Breast epithelium (tissue), 4 donors: Measurements from ENCODE around the gene RNLS. TPM values are rescaled to one million over a fixed set of nuclear protein-coding genes. Genes with fewer than 3 reads are reported as not detected.

Experiments used
- DNase-seq, 2 donors: peaks; one replicate each; pipeline ENCODE4 v3.0.0-alpha.2; 2019; ENCODE audit warnings: low spot score in 2 of 2
- H3K27ac ChIP-seq, 2 donors: fragments of 200-600 bp; sonication (generic) in 1 of 2; one replicate each; pipeline ENCODE4 v1.5.1; 2016 to 2019; ENCODE audit warnings: mild to moderate bottlenecking in 1 of 2
- H3K27me3 ChIP-seq, 2 donors: fragments of 200-600 bp; sonication (generic) in 1 of 2; one replicate each; pipeline versions ENCODE4 v1.5.1 to v1.6.0; 2017 to 2019; ENCODE audit warnings: control low read depth in 1 of 2, mild to moderate bottlenecking in 1 of 2
- H3K36me3 ChIP-seq: fragments of 200-600 bp; one replicate; pipeline ENCODE4 v1.5.1; 2019
- H3K4me1 ChIP-seq, 2 donors: fragments of 200-600 bp; sonication (generic); one replicate each; pipeline ENCODE4 v1.5.1; 2016 to 2019; ENCODE audit warnings: control low read depth in 1 of 2
- H3K4me3 ChIP-seq, 3 donors: fragments of 200-600 bp; sonication (generic); 1 replicate in 2 of 3; 2 replicates in 1 of 3; pipeline ENCODE4 v1.5.1; 2016 to 2019; ENCODE audit warnings: mild to moderate bottlenecking in 3 of 3, moderate library complexity in 2 of 3
- H3K9me3 ChIP-seq, 2 donors: fragments of 200-600 bp; sonication (generic) in 1 of 2; one replicate each; pipeline ENCODE4 v1.5.1; 2016 to 2019; ENCODE audit warnings: control low read depth in 1 of 2
- POLR2A ChIP-seq: fragments of 450-650 bp; IDR thresholded peaks from one replicate; pipeline ENCODE4 v1.6.1; 2016; ENCODE audit warnings: antibody characterized with exemption, mild to moderate bottlenecking, moderate library complexity
- POLR2AphosphoS5 ChIP-seq, 3 donors: sonication (generic); formaldehyde crosslinking; IDR thresholded peaks; one replicate each; pipeline ENCODE4 v1.6.1; 2017; ENCODE audit warnings: antibody characterized with exemption in 3 of 3
- intact Hi-C: fragments of 100-400 bp; cut with DNase I; formaldehyde crosslinking; loops from one replicate; pipeline ENCODE4 v1.15.1; 2023; ENCODE audit warnings: low total_unique reads
- total RNA-seq, 3 donors: library from RNA; depleted of rRNA; stranded (reverse); fragments of >200 nt; gene quantifications; one replicate each; pipeline ENCODE4 v1.1.0, GENCODE V29; 2016
- TF ChIP-seq, protein P1 (sequence below), 3 donors: fragments of 450-650 bp; IDR thresholded peaks; one replicate each; pipeline ENCODE4 v1.5.1; 2016 to 2017; ENCODE audit warnings: antibody characterized with exemption in 3 of 3, mild to moderate bottlenecking in 3 of 3, moderate library complexity in 3 of 3

Gene RNLS
- total RNA-seq, 3 donors from 2014 or later = 27.9 to 32.1 (median 29.1) TPM

DNA sequence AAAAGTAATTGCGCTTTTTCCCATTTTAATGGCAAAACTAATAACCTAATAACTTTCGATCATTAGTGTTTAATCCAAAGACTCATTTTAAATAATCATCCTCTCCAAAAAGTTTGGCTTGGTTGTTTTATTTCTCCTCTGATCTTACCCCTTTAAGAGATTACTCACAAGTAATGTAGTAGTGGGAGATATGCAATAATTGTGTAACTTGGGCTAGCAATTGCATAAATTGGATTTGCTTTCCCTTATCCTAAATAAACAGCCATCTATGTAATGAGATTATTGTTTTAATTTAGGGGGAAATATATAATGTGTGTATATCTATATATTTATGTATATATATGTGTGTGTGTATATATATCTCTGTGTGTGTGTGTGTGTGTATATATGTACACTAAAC, 82.5 kb downstream of the RNLS start:
- Histone ChIP-seq H3K9me3 (no peaks in the 10 kb centered on the region), H3K4me3 (no peak overlapping the region), H3K4me1 (peaks cover 0 to 5% of the 10 kb centered on the region in 2 donors), H3K27me3 (no peaks in the 10 kb centered on the region), H3K36me3 (no peaks in the 10 kb centered on the region), H3K27ac (peak overlapping the region in 1 of 2 donors; percentile 11)
- DNase-seq = no peak
- intact Hi-C loops = no loop called here
- TF ChIP-seq POLR2AphosphoS5 (IDR thresholded peaks at IDR 0.05) = no peak
- TF ChIP-seq, protein P1, sequence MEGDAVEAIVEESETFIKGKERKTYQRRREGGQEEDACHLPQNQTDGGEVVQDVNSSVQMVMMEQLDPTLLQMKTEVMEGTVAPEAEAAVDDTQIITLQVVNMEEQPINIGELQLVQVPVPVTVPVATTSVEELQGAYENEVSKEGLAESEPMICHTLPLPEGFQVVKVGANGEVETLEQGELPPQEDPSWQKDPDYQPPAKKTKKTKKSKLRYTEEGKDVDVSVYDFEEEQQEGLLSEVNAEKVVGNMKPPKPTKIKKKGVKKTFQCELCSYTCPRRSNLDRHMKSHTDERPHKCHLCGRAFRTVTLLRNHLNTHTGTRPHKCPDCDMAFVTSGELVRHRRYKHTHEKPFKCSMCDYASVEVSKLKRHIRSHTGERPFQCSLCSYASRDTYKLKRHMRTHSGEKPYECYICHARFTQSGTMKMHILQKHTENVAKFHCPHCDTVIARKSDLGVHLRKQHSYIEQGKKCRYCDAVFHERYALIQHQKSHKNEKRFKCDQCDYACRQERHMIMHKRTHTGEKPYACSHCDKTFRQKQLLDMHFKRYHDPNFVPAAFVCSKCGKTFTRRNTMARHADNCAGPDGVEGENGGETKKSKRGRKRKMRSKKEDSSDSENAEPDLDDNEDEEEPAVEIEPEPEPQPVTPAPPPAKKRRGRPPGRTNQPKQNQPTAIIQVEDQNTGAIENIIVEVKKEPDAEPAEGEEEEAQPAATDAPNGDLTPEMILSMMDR (IDR thresholded peaks at IDR 0.05) = no peak
- TF ChIP-seq POLR2A = no peak

- Histone ChIP-seq H3K4me1 (peaks cover 0 to 5% of the 10 kb centered on the region in 2 donors), H3K27ac (peak overlapping the region in 1 of 2 donors; percentile 21), H3K36me3 (no peaks in the 10 kb centered on the region), H3K27me3 (no peaks in the 10 kb centered on the region), H3K4me3 (no peak overlapping the region), H3K9me3 (no peaks in the 10 kb centered on the region)
- no peak for TF ChIP-seq POLR2A
- TF ChIP-seq, protein P1 (IDR thresholded peaks at IDR 0.05) = no peak
- no peak for TF ChIP-seq POLR2AphosphoS5 (IDR thresholded peaks at IDR 0.05)
- intact Hi-C loops = no loop called here
- no peak for DNase-seq
Measured at GRCh38 chr10:88499569-88500470, 83.3 kb downstream of the RNLS start.

- DNase-seq = no peak
- Histone ChIP-seq H3K4me1 (peaks cover 0 to 5% of the 10 kb centered on the region in 2 donors), H3K9me3 (no peaks in the 10 kb centered on the region), H3K27ac (no peak overlapping the region), H3K27me3 (no peaks in the 10 kb centered on the region), H3K36me3 (no peaks in the 10 kb centered on the region), H3K4me3 (no peak overlapping the region)
- intact Hi-C loops = no loop called here
- TF ChIP-seq, protein P1 (IDR thresholded peaks at IDR 0.05) = no peak
- no peak for TF ChIP-seq POLR2A
- TF ChIP-seq POLR2AphosphoS5 (IDR thresholded peaks at IDR 0.05) = no peak
Measured at GRCh38 chr10:88497913-88498312, 85.2 kb downstream of the RNLS start.

DNA sequence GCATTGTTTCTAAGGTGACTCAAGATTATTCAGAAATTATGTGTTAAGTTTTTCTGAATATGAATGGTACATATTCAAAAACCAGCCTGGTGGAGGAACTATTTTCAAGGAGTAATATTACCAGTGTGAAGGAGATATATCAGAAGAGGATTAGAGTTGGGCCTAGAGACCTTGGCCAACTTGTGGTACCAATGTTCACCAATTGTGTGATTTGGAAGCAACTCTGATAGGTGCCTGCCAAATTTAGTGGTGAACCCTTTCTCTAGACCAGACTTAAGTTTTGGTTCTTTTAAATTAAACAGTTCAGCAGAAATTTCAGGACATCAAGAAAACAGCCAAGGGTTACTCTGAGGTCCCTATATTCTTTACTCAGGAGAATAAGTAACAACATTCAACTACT, 88.6 kb downstream of the RNLS start:
- Histone ChIP-seq H3K4me1 (peaks cover 0 to 5% of the 10 kb centered on the region in 2 donors), H3K27me3 (no peaks in the 10 kb centered on the region), H3K4me3 (no peak overlapping the region), H3K27ac (no peak overlapping the region), H3K36me3 (no peaks in the 10 kb centered on the region), H3K9me3 (no peaks in the 10 kb centered on the region)
- no peak for DNase-seq
- intact Hi-C loops = no loop called here
- no peak for TF ChIP-seq POLR2AphosphoS5 (IDR thresholded peaks at IDR 0.05)

- H3K9me3 ChIP-seq = no peaks in the 10 kb centered on the region
- no peak overlapping the region for H3K4me3 ChIP-seq
- no peak for TF ChIP-seq POLR2AphosphoS5 (IDR thresholded peaks at IDR 0.05)
- TF ChIP-seq POLR2A = no peak
- TF ChIP-seq, protein P1 (IDR thresholded peaks at IDR 0.05) = no peak
- H3K27me3 ChIP-seq = no peaks in the 10 kb centered on the region
- DNase-seq = no peak
- intact Hi-C loops = no loop called here
- peaks cover 0 to 5% of the 10 kb centered on the region in 2 donors for H3K4me1 ChIP-seq
- no peak overlapping the region for H3K27ac ChIP-seq
- no peaks in the 10 kb centered on the region for H3K36me3 ChIP-seq
Measured at GRCh38 chr10:88493691-88494483, 89.2 kb downstream of the RNLS start.
